GM12872 (cell line): ENCODE data around the gene CST1.

ENCODE experiments used
- TF ChIP-seq, protein P1 (sequence below): IDR thresholded peaks from 3 replicates; pipeline ENCODE4 v1.5.1; 2011; ENCODE audit warnings: low read depth, mild to moderate bottlenecking, low read length, moderate library complexity; ENCODE audit not compliant: insufficient read depth

Gene CST1

DNA sequence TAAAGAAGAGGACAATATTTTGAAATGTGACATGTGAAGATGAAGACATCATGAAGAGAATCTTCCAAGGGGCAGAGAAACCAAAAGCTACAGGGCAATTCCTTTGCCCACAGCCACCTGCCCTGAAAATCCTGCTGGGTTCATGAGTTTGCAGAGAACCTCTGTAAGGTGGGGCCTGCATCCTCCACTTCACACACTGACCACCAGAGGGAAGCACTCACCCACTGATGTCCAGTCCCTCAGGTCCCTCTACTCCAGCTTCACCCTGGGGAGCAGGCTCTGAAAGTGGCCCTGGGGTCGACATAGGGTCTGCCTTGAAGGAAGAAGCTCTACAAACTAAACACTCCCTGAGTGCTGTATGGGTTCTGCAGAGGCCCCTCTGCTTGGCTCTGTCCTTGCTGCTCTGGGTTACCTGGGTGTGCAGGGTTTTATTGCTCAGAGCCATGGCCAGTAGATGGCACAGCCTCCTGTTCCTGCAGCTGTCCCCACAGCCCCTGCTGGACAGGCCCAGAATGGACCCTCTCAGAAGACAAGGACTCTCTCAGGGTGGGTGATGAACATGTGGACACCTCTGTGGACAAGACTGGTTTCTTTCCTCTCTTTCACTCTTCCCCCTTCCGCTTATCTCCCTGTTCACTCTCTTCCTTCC lies 27.0 kb downstream of the CST1 start:
- TF ChIP-seq, protein P1, sequence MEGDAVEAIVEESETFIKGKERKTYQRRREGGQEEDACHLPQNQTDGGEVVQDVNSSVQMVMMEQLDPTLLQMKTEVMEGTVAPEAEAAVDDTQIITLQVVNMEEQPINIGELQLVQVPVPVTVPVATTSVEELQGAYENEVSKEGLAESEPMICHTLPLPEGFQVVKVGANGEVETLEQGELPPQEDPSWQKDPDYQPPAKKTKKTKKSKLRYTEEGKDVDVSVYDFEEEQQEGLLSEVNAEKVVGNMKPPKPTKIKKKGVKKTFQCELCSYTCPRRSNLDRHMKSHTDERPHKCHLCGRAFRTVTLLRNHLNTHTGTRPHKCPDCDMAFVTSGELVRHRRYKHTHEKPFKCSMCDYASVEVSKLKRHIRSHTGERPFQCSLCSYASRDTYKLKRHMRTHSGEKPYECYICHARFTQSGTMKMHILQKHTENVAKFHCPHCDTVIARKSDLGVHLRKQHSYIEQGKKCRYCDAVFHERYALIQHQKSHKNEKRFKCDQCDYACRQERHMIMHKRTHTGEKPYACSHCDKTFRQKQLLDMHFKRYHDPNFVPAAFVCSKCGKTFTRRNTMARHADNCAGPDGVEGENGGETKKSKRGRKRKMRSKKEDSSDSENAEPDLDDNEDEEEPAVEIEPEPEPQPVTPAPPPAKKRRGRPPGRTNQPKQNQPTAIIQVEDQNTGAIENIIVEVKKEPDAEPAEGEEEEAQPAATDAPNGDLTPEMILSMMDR: peak; percentile 67

DNA sequence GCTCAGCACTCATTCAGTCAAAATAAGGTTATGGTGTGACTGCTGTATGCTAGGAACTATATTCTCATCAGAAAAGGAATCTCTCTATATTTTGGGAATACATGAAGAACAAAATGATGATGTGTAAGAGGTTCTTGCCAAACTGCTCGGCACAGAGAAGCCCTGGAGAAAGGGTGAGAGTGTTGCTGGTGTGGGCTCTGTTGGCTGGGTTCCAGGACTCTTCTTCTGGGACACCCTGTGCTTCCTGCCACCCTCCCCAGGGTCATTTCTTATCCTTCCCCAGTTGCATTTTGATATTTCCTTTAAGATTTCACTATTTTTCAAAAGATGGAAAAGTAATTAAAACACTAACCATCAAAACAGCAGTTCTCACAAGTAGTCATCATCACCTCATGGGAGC lies 28.8 kb downstream of the CST1 start:
- TF ChIP-seq, protein P1: no peak

DNA sequence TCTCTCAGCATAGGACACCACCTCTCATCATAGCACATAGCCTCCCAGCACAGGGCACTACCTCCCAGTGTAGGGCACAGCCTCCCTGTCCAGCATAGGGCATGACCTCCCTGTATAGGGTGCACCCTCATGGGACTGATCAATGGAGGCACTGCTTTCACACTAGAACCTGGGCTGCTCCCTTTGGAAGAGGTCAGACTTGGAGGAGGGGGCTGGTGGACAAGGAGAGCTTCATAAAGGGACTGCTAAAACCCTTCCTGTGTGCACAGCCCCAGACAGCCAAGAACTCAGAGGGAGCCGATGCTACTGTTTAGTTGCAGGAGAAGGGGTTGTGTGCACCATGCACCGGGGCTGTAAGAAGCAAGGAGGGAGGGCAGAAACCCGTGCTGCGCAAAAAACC lies 40.0 kb downstream of the CST1 start:
- TF ChIP-seq, protein P1: no peak

DNA sequence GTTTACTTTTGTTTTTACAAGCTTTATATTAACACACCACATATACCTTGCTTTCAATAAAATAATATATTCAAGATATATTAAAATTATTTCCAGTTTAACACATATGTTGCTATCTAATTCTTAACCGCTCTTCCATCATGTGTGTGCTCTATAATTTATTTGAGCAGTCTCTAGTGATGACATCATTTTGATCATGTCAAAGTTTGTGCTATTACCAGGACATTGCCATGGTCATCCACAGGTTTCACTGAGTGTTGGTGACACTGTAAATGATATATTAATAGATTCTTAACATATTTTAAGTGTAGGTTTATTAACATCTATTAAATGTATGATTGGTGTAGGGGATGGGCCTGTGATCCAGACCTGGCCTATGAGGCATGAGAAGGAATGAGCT lies 44.8 kb downstream of the CST1 start:
- TF ChIP-seq, protein P1: no peak

DNA sequence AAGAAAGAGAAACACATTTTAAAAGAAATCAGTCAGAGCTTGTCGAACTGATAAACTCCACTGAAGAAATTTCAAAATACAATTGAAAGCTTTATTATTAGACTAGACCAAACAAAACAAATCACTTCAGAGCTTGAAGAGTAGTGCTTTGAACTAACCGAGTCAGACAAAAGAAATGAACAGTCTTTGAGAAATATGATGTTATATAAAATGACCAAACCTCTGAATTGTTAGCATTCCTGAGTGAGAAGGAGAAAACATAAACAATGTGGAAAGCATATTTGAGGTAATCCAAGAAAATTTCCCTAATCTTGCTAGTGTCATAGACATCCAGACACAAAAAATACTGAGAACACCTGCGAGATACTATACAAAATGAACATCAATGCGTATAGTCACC lies 48.7 kb downstream of the CST1 start:
- TF ChIP-seq, protein P1: no peak

DNA sequence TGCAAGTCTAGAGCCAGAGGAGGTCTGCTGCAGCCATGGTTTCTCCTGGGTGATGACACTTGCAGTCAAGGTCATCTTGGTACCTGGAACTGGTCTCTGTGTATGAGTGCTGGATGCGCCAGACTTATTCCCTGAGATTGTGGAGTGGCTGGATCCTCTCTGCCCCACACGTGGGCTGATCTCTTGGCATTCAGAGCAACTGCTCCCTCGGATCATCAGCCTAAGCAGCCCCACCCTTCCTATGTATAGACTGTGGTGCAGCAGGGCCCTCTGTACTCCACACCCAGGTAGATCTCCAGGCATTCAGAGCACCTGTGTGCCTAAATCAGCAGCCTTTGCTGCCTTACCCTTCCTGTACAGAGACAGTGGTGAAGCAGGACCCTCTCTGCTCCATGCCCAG lies 49.8 kb downstream of the CST1 start:
- TF ChIP-seq, protein P1: no peak

DNA sequence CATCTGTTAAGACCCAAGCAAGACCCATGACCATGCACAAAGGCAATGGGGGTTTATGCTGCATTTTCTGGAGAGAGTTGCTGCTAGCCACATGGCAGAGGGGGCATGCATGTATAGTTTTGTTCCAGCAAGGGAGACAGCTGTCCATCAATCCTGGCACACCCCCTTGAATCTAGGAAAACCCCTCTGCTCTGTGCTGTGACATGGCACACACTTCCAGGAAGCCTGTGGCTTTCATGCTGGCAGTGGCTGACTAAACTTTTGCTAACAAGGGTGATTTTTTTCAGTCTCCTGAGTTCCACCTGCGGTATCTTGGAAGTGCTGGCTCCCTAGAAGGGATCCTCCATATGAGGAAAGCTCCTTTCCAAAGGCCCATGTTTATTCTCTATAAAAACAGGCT lies 52.8 kb downstream of the CST1 start:
- TF ChIP-seq, protein P1: no peak
